Activated CD4-positive, CD25-positive, alpha-beta regulatory T cell treated with anti-CD3 and anti-CD28 coated beads, Interleukin-2, amount 50 U/mL, for 72 hours (primary cell): ENCODE results near the gene LPXN.

ENCODE experiments used
- DNase-seq: peaks from one replicate; pipeline ENCODE4 v3.0.0; 2021

LPXN gene

GRCh38 chr11:58575377-58576020 lies at the start of gene LPXN:
TSS of gene LPXN (minus strand) at chr11:58575856. CDS start at chr11:58575772, 84 bp downstream.
- DNase-seq: peak; percentile 55

GRCh38 chr11:58625086-58625485 lies 49.4 kb upstream of the LPXN start:
- DNase-seq: no peak

- no peak for DNase-seq
These were observed 46.7 kb upstream of the LPXN start, which contains the start of gene CNTF for GRCh38 chr11:58622344-58622743. TSS of gene CNTF (plus strand) at chr11:58622665. CDS start at chr11:58622753, 88 bp downstream.

- no peak for DNase-seq
These were observed 46.1 kb upstream of the LPXN start for GRCh38 chr11:58621586-58622262.

GRCh38 chr11:58617976-58618557 lies 42.4 kb upstream of the LPXN start:
- DNase-seq: no peak

GRCh38 chr11:58616594-58616993 lies 40.9 kb upstream of the LPXN start:
- DNase-seq: no peak

- no peak for DNase-seq
These were observed 39.9 kb upstream of the LPXN start for GRCh38 chr11:58615559-58615958.

- DNase-seq: no peak
These were observed 37.6 kb upstream of the LPXN start for GRCh38 chr11:58613228-58613627.

GRCh38 chr11:58609723-58610122 lies 34.1 kb upstream of the LPXN start:
- DNase-seq: no peak

- DNase-seq: no peak
These were observed 32.7 kb upstream of the LPXN start for GRCh38 chr11:58608331-58608730.

- no peak for DNase-seq
These were observed 31.5 kb upstream of the LPXN start for GRCh38 chr11:58606930-58607714.

- no peak for DNase-seq
These were observed 24.9 kb upstream of the LPXN start for GRCh38 chr11:58600510-58600909.

- no peak for DNase-seq
These were observed 22.0 kb upstream of the LPXN start for GRCh38 chr11:58597486-58598144.

- no peak for DNase-seq
These were observed 21.0 kb upstream of the LPXN start for GRCh38 chr11:58596621-58597020.

GRCh38 chr11:58594826-58595225 lies 19.2 kb upstream of the LPXN start:
- DNase-seq: no peak

GRCh38 chr11:58592760-58593472 lies 17.3 kb upstream of the LPXN start:
- DNase-seq: no peak

- no peak for DNase-seq
These were observed 16.0 kb upstream of the LPXN start for GRCh38 chr11:58591659-58592058.

GRCh38 chr11:58586998-58587397 lies 11.3 kb upstream of the LPXN start:
- DNase-seq: no peak

GRCh38 chr11:58582437-58582836 lies 6.8 kb upstream of the LPXN start:
- no peak for DNase-seq

- no peak for DNase-seq
These were observed 4.7 kb upstream of the LPXN start for GRCh38 chr11:58580311-58580710.

- peak; percentile 90 for DNase-seq
These were observed 3.8 kb upstream of the LPXN start for GRCh38 chr11:58579192-58580129.
